Activated CD4-positive, alpha-beta memory T cell treated with anti-CD3 and anti-CD28 coated beads, Interleukin-2, amount 10 ng/mL, durations not matched to agents 7 days and 5 days (primary cell): Measurements from ENCODE around the gene RET. TPM values are rescaled to one million over a fixed set of nuclear protein-coding genes. Genes with fewer than 3 reads are reported as not detected.

Experiments used
- CTCF ChIA-PET: fragments of 350-600 bp; sonication (Branson Sonifier 250); formaldehyde crosslinking; loops from one replicate; lab custom pipeline; 2021; ENCODE audit warnings: antibody characterized with exemption, inconsistent platforms; lab: Charles Lee
- POLR2A ChIA-PET: fragments of 350-600 bp; sonication (Branson Sonifier 250); formaldehyde crosslinking; loops from one replicate; lab custom pipeline; 2021; ENCODE audit warnings: antibody characterized with exemption; lab: Charles Lee
- DNase-seq: peaks from one replicate; pipeline ENCODE4 v3.0.0-alpha.2; 2020
- H3K27ac Mint-ChIP-seq: one replicate; pipeline ENCODE4 v1.8.0; 2021; ENCODE audit warnings: mild to moderate bottlenecking, mixed read lengths
- H3K27me3 Mint-ChIP-seq: one replicate; pipeline ENCODE4 v1.8.0; 2021; ENCODE audit warnings: mixed read lengths
- H3K36me3 Mint-ChIP-seq: one replicate; pipeline ENCODE4 v1.8.0; 2021; ENCODE audit warnings: low read depth, mixed read lengths
- H3K4me1 Mint-ChIP-seq: one replicate; pipeline ENCODE4 v1.8.0; 2021; ENCODE audit warnings: mixed read lengths
- H3K4me3 Mint-ChIP-seq: one replicate; pipeline ENCODE4 v1.8.0; 2021; ENCODE audit warnings: mild to moderate bottlenecking, mixed read lengths
- H3K9me3 Mint-ChIP-seq: one replicate; pipeline ENCODE4 v1.8.0; 2021; ENCODE audit warnings: mixed read lengths
- total RNA-seq, 2 experiments: library from RNA; stranded (reverse); gene quantifications; one replicate each; pipeline ENCODE4 v1.2.3, GENCODE V29; 2021

RET gene
- total RNA-seq, 2 experiments from 2014 or later: 0.28 to 0.50 TPM

GRCh38 chr10:43070121-43071085 is 6.5 kb upstream of the RET start:
- Mint-ChIP-seq H3K36me3 (no peaks in the 10 kb centered on the region), H3K4me3 (no peak overlapping the region), H3K27me3 (peaks cover 6% of the 10 kb centered on the region), H3K4me1 (no peaks in the 10 kb centered on the region), H3K27ac (no peak overlapping the region), H3K9me3 (no peaks in the 10 kb centered on the region)
- POLR2A ChIA-PET: no interaction called here
- CTCF ChIA-PET: interaction anchor here (1.4 kb wide), 1 partner anchor 10 kb away, joined by 4 read pairs; no protein-coding TSS in a partner anchor
- DNase-seq: no peak

- CTCF ChIA-PET: no interaction called here
- Mint-ChIP-seq H3K27me3 (peaks cover 14% of the 10 kb centered on the region), H3K4me1 (peaks cover 4% of the 10 kb centered on the region), H3K9me3 (no peaks in the 10 kb centered on the region), H3K27ac (no peak overlapping the region), H3K36me3 (no peaks in the 10 kb centered on the region), H3K4me3 (no peak overlapping the region)
- no peak for DNase-seq
- POLR2A ChIA-PET: no interaction called here
These were observed 4.8 kb upstream of the RET start for GRCh38 chr10:43071865-43072650.

- no peaks in the 10 kb centered on the region for H3K36me3 Mint-ChIP-seq
- H3K27ac Mint-ChIP-seq: no peak overlapping the region
- DNase-seq: no peak
- ChIA-PET POLR2A (no interaction called here), CTCF (no interaction called here)
- H3K27me3 Mint-ChIP-seq: peaks cover 22% of the 10 kb centered on the region
- peaks cover 8% of the 10 kb centered on the region for H3K4me1 Mint-ChIP-seq
- H3K9me3 Mint-ChIP-seq: no peaks in the 10 kb centered on the region
- no peak overlapping the region for H3K4me3 Mint-ChIP-seq
These were observed 3.7 kb upstream of the RET start for GRCh38 chr10:43073191-43073590.

DNA sequence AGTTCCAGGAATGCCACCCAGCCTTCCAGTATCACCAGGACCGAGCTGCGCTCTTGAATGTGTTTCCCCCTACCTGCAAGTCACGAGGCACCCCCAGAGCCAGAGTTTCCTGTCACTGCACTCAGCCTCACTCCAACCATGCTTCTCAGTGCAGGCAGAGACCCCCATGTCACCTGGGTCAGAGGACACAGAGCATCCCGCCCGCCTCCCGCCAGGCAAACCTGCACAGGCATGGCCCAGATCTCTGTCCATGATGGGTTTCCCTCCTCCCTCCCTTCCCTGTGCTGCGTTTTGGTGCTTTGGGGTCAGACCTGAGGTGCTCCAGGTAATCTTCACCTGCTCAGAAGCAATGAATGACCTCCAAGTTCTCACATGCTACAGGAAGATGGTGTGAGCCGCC is 3.1 kb upstream of the RET start:
- no peak overlapping the region for H3K4me3 Mint-ChIP-seq
- H3K9me3 Mint-ChIP-seq: no peaks in the 10 kb centered on the region
- H3K27ac Mint-ChIP-seq: no peak overlapping the region
- no peaks in the 10 kb centered on the region for H3K36me3 Mint-ChIP-seq
- ChIA-PET CTCF (no interaction called here), POLR2A (no interaction called here)
- peaks cover 10% of the 10 kb centered on the region for H3K4me1 Mint-ChIP-seq
- H3K27me3 Mint-ChIP-seq: peaks cover 27% of the 10 kb centered on the region
- no peak for DNase-seq

GRCh38 chr10:43074409-43074808 is 2.5 kb upstream of the RET start:
- H3K4me1 Mint-ChIP-seq: peaks cover 10% of the 10 kb centered on the region
- no peaks in the 10 kb centered on the region for H3K9me3 Mint-ChIP-seq
- H3K27ac Mint-ChIP-seq: no peak overlapping the region
- H3K4me3 Mint-ChIP-seq: no peak overlapping the region
- peaks cover 32% of the 10 kb centered on the region for H3K27me3 Mint-ChIP-seq
- no peak for DNase-seq
- ChIA-PET POLR2A (no interaction called here), CTCF (interaction anchor here (0.5 kb wide), 1 partner anchor 305 kb away, joined by 4 read pairs; no protein-coding TSS in a partner anchor)
- no peaks in the 10 kb centered on the region for H3K36me3 Mint-ChIP-seq

DNA sequence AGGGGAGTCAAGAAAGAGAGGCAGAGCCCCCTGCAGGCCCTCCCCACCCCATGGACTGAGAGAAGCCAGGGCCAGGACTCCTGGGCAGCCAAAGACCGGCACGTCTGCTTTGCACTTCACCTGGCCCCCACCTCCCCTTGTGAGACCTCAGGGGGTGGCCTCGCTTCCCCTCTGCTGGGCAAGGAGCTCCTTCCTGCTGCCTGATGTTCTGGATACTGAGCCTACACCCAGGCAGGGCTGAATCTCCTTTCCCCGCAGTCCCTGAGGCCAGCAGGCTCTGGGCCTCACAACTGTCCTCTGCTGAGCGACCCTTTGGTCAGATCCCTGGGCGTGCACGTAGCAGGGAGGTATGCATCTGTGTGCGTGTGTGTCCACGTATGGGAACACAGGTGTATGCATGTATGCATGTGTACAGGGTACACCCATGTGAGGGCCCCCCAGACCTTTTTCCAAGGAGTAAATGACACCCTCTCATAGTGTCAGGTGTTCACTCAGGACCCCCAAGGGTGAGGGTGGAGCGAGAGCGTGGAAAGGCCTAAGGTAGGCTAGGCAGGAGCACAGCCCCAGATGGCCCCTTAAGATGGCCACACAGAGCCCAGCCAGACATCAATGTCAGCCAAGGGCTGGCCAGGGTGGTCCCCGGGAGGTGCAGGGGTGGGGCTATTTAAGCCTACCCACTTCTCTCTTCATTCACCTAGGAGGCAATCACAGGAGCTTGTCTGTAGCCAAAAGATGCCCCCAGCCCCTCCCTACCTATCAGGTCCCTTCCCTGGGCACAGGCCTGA is 1.9 kb upstream of the RET start:
- peaks cover 10% of the 10 kb centered on the region for H3K4me1 Mint-ChIP-seq
- H3K4me3 Mint-ChIP-seq: no peak overlapping the region
- DNase-seq: no peak
- no peaks in the 10 kb centered on the region for H3K36me3 Mint-ChIP-seq
- ChIA-PET CTCF (interaction anchor here (0.5 to 1.3 kb wide), 2 partner anchors 209 to 305 kb away, joined by 3 to 4 read pairs; no protein-coding TSS in a partner anchor), POLR2A (no interaction called here)
- no peak overlapping the region for H3K27ac Mint-ChIP-seq
- H3K9me3 Mint-ChIP-seq: no peaks in the 10 kb centered on the region
- H3K27me3 Mint-ChIP-seq: peaks cover 38% of the 10 kb centered on the region

- no peaks in the 10 kb centered on the region for H3K9me3 Mint-ChIP-seq
- DNase-seq: no peak
- H3K4me1 Mint-ChIP-seq: peaks cover 10% of the 10 kb centered on the region
- peaks cover 38% of the 10 kb centered on the region for H3K27me3 Mint-ChIP-seq
- no peaks in the 10 kb centered on the region for H3K36me3 Mint-ChIP-seq
- ChIA-PET POLR2A (no interaction called here), CTCF (interaction anchor here (1.3 kb wide), 1 partner anchor 210 kb away, joined by 3 read pairs; no protein-coding TSS in a partner anchor)
- no peak overlapping the region for H3K4me3 Mint-ChIP-seq
- H3K27ac Mint-ChIP-seq: no peak overlapping the region
These were observed 1.3 kb upstream of the RET start for GRCh38 chr10:43075612-43076003.

- H3K27me3 Mint-ChIP-seq: peaks cover 41% of the 10 kb centered on the region
- peak overlapping the region; percentile 51 for H3K4me3 Mint-ChIP-seq
- no peaks in the 10 kb centered on the region for H3K36me3 Mint-ChIP-seq
- peaks cover 10% of the 10 kb centered on the region for H3K4me1 Mint-ChIP-seq
- no peaks in the 10 kb centered on the region for H3K9me3 Mint-ChIP-seq
- H3K27ac Mint-ChIP-seq: no peak overlapping the region
- DNase-seq: no peak
- POLR2A ChIA-PET: interaction anchor here (0.5 kb wide), 1 partner anchor 348 kb away, joined by 3 read pairs; no protein-coding TSS in a partner anchor
- CTCF ChIA-PET: interaction anchor here (1.3 kb wide), 1 partner anchor 211 kb away, joined by 3 read pairs; no protein-coding TSS in a partner anchor
These were observed 476 bp upstream of the RET start for GRCh38 chr10:43076311-43076875.

GRCh38 chr10:43077421-43078171 is 727 bp downstream of the RET start:
- no peak for DNase-seq
- Mint-ChIP-seq H3K9me3 (no peaks in the 10 kb centered on the region), H3K27me3 (peaks cover 42% of the 10 kb centered on the region), H3K4me3 (peak overlapping the region; percentile 61), H3K27ac (no peak overlapping the region), H3K4me1 (peaks cover 10% of the 10 kb centered on the region), H3K36me3 (no peaks in the 10 kb centered on the region)
- ChIA-PET POLR2A (no interaction called here), CTCF (no interaction called here)

GRCh38 chr10:43078175-43078985 is 1.5 kb downstream of the RET start:
- POLR2A ChIA-PET: no interaction called here

DNA sequence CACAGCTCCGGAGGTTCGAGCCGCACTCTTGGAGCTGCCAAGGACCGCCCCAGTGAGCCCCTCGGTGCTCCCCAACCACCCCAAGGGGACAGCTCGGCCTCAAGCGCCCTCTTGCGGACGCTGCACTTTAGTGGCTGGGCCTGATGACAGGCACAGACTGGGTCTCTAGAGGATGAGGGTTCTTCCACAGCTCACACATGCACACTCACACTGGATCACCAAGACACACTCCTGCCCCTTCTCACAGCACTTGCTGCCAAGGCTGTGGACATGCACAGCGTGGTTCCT is 2.1 kb downstream of the RET start:
- Mint-ChIP-seq H3K4me1 (peaks cover 10% of the 10 kb centered on the region), H3K27me3 (peaks cover 41% of the 10 kb centered on the region), H3K4me3 (no peak overlapping the region), H3K9me3 (no peaks in the 10 kb centered on the region), H3K27ac (no peak overlapping the region), H3K36me3 (no peaks in the 10 kb centered on the region)
- ChIA-PET POLR2A (interaction anchor here (1.4 kb wide), 1 partner anchor 59 kb away, joined by 3 read pairs; the partner anchor contains the start of gene CSGALNACT2), CTCF (interaction anchor here (0.8 to 1.0 kb wide), 2 partner anchors 26 to 42 kb away, joined by 3 read pairs; no protein-coding TSS in a partner anchor)
- DNase-seq: peak; percentile 37

More at GRCh38 chr10:43078175-43078985, 1.5 kb downstream of the RET start:
- Mint-ChIP-seq H3K27ac (no peak overlapping the region), H3K9me3 (no peaks in the 10 kb centered on the region), H3K36me3 (no peaks in the 10 kb centered on the region), H3K4me1 (peaks cover 10% of the 10 kb centered on the region), H3K4me3 (peak overlapping the region; percentile 61), H3K27me3 (peaks cover 42% of the 10 kb centered on the region)
- DNase-seq: no peak
- CTCF ChIA-PET: interaction anchor here (1.0 kb wide), 1 partner anchor 42 kb away, joined by 3 read pairs; no protein-coding TSS in a partner anchor
